Chondrocyte (in vitro differentiated cells): ENCODE data around the gene FHIP1B. TPM values are rescaled to one million over a fixed set of nuclear protein-coding genes. Genes with fewer than 3 reads are reported as not detected.

ENCODE experiments used
- DNase-seq: peaks from one replicate; pipeline ENCODE4 v3.0.0; 2021; ENCODE audit warnings: mixed read lengths, low spot score
- H3K27ac Mint-ChIP-seq: one replicate; pipeline ENCODE4 v1.8.0; 2021; ENCODE audit warnings: mild to moderate bottlenecking, moderate library complexity, mixed read lengths; ENCODE audit not compliant: unreplicated experiment
- H3K27me3 Mint-ChIP-seq: 2 replicates; pipeline ENCODE4 v1.8.0; 2021; ENCODE audit warnings: low read depth, mixed read lengths
- H3K36me3 Mint-ChIP-seq: 2 replicates; pipeline ENCODE4 v1.8.0; 2021; ENCODE audit warnings: low read depth, mixed read lengths
- H3K4me1 Mint-ChIP-seq: 2 replicates; pipeline ENCODE4 v1.8.0; 2021; ENCODE audit warnings: low read depth, mild to moderate bottlenecking, mixed read lengths
- H3K4me3 Mint-ChIP-seq: one replicate; pipeline ENCODE4 v1.8.0; 2021; ENCODE audit warnings: mild to moderate bottlenecking, moderate library complexity, mixed read lengths; ENCODE audit not compliant: unreplicated experiment
- H3K9me3 Mint-ChIP-seq: 2 replicates; pipeline ENCODE4 v1.8.0; 2021; ENCODE audit warnings: low read depth, mixed read lengths
- total RNA-seq: library from RNA; stranded (reverse); gene quantifications from 3 replicates; pipeline ENCODE4 v1.2.1, GENCODE V29; 2021
- TF ChIP-seq, protein P1 (sequence below): fragments of 200-600 bp; sonication (generic); IDR thresholded peaks from 2 replicates; pipeline ENCODE4 v1.5.0; 2021; ENCODE audit warnings: antibody characterized with exemption, mild to moderate bottlenecking, moderate library complexity

The FHIP1B gene
- total RNA-seq, 1 donor from 2014 or later = 19.8 TPM

GRCh38 chr11:6216501-6216900 is 17.9 kb downstream of the FHIP1B start:
- TF ChIP-seq, protein P1, sequence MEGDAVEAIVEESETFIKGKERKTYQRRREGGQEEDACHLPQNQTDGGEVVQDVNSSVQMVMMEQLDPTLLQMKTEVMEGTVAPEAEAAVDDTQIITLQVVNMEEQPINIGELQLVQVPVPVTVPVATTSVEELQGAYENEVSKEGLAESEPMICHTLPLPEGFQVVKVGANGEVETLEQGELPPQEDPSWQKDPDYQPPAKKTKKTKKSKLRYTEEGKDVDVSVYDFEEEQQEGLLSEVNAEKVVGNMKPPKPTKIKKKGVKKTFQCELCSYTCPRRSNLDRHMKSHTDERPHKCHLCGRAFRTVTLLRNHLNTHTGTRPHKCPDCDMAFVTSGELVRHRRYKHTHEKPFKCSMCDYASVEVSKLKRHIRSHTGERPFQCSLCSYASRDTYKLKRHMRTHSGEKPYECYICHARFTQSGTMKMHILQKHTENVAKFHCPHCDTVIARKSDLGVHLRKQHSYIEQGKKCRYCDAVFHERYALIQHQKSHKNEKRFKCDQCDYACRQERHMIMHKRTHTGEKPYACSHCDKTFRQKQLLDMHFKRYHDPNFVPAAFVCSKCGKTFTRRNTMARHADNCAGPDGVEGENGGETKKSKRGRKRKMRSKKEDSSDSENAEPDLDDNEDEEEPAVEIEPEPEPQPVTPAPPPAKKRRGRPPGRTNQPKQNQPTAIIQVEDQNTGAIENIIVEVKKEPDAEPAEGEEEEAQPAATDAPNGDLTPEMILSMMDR = no peak
- no peak overlapping the region for H3K4me3 Mint-ChIP-seq
- DNase-seq = no peak

GRCh38 chr11:6214530-6214929 is 19.9 kb downstream of the FHIP1B start:
- Mint-ChIP-seq H3K4me1 (peaks cover 5% of the 10 kb centered on the region), H3K4me3 (no peak overlapping the region)

More at GRCh38 chr11:6216501-6216900, 17.9 kb downstream of the FHIP1B start:
- Mint-ChIP-seq H3K36me3 (peaks cover 37% of the 10 kb centered on the region), H3K27me3 (no peaks in the 10 kb centered on the region), H3K4me1 (peaks cover 9% of the 10 kb centered on the region), H3K27ac (no peak overlapping the region), H3K9me3 (no peaks in the 10 kb centered on the region)

GRCh38 chr11:6210274-6210955 is 24.0 kb downstream of the FHIP1B start:
- TF ChIP-seq, protein P1 = no peak
- Mint-ChIP-seq H3K4me1 (no peaks in the 10 kb centered on the region), H3K4me3 (no peak overlapping the region), H3K27ac (no peak overlapping the region), H3K36me3 (peaks cover 16% of the 10 kb centered on the region), H3K27me3 (no peaks in the 10 kb centered on the region), H3K9me3 (no peaks in the 10 kb centered on the region)
- no peak for DNase-seq

More at GRCh38 chr11:6214530-6214929, 19.9 kb downstream of the FHIP1B start:
- Mint-ChIP-seq H3K36me3 (peaks cover 34% of the 10 kb centered on the region), H3K27ac (no peak overlapping the region), H3K9me3 (no peaks in the 10 kb centered on the region), H3K27me3 (no peaks in the 10 kb centered on the region)
- no peak for DNase-seq
- TF ChIP-seq, protein P1 = no peak

GRCh38 chr11:6209801-6210200 is 24.6 kb downstream of the FHIP1B start:
- DNase-seq = no peak
- Mint-ChIP-seq H3K4me3 (no peak overlapping the region), H3K9me3 (no peaks in the 10 kb centered on the region), H3K36me3 (peaks cover 13% of the 10 kb centered on the region), H3K27ac (no peak overlapping the region), H3K27me3 (no peaks in the 10 kb centered on the region), H3K4me1 (no peaks in the 10 kb centered on the region)
- TF ChIP-seq, protein P1 = no peak

DNA sequence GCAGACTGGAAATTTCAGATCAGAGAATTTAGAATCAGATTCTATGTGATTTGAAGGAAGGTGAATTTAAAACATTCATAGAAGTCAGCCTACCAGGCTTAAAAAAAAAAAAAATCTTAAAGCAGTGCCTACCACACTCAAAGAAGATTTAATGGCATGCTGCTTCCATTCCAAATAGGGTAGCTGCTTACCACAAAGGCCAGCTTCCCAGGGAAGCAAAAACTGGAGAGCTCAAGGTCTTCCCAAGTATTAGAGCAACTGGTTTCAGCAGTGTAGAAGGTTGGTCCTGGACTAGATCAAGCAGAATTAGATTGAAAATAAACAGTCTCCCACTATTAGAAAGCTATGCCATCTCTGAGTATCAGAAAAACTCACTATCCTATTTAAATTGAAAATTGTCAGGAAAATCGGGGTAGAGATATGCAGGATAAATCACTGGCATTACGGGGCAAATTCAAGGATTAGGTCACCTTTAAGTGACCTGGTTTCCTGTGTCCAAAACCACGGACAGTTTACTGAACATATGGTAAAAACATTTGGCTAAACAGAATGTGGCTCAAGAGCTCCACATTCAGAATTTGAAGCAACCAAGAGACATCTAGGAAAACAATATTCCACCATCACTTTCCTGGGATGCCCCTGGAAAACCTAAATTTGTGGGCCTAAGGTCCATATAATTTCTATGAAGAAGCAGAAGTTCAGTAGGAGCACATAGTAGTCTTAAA is 27.8 kb downstream of the FHIP1B start:
- Mint-ChIP-seq H3K4me1 (no peaks in the 10 kb centered on the region), H3K4me3 (no peak overlapping the region), H3K9me3 (no peaks in the 10 kb centered on the region), H3K36me3 (peaks cover 18% of the 10 kb centered on the region), H3K27me3 (no peaks in the 10 kb centered on the region), H3K27ac (no peak overlapping the region)
- TF ChIP-seq, protein P1 = no peak
- no peak for DNase-seq
